ENCODE results near the gene SLC12A8.

DNA sequence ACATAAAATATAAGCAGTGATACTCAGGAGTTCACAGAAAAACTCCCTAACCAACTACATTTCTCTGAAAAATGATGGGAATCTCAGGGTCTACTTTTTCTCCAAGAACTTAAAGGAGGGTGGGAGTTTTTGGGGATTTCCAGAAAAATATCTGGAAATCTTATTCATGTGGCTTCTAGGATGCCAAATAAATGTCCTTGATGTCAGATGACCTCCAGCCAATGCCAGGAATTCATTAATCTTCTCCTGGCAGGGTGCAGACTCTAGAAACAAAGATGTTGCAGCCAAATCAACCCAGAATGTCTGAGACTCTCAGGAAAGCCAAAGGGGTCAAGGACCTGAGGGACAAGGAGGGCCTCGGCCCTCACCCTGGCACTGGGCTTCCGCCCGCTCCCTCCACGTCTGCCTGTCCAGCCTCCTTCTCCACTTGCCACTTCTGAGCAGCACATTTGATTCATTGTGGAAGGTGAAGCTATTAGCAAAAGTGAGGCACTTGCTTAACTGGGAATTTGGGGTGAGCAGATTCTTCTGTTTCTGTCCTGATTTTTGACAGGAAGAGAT lies 94.8 kb downstream of the SLC12A8 start:
- TF ChIP-seq, protein P1, sequence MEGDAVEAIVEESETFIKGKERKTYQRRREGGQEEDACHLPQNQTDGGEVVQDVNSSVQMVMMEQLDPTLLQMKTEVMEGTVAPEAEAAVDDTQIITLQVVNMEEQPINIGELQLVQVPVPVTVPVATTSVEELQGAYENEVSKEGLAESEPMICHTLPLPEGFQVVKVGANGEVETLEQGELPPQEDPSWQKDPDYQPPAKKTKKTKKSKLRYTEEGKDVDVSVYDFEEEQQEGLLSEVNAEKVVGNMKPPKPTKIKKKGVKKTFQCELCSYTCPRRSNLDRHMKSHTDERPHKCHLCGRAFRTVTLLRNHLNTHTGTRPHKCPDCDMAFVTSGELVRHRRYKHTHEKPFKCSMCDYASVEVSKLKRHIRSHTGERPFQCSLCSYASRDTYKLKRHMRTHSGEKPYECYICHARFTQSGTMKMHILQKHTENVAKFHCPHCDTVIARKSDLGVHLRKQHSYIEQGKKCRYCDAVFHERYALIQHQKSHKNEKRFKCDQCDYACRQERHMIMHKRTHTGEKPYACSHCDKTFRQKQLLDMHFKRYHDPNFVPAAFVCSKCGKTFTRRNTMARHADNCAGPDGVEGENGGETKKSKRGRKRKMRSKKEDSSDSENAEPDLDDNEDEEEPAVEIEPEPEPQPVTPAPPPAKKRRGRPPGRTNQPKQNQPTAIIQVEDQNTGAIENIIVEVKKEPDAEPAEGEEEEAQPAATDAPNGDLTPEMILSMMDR (IDR thresholded peaks at IDR 0.05), result no peak
- no peak for TF ChIP-seq POLR2A (IDR thresholded peaks at IDR 0.05)
